ENCODE results near the gene CMYA5. TPM values are rescaled to one million over a fixed set of nuclear protein-coding genes. Genes with fewer than 3 reads are reported as not detected.
A peak's percentile ranks its signal among the peaks of the same experiment; 100 is the strongest.
"Not testable (repeated sequence)": the region's sequence is repeated elsewhere in the genome, so short reads cannot be mapped to it uniquely, and the experiment has no call there.

Gene CMYA5
- total RNA-seq, 1 donor from 2014 or later: 960 TPM

DNA sequence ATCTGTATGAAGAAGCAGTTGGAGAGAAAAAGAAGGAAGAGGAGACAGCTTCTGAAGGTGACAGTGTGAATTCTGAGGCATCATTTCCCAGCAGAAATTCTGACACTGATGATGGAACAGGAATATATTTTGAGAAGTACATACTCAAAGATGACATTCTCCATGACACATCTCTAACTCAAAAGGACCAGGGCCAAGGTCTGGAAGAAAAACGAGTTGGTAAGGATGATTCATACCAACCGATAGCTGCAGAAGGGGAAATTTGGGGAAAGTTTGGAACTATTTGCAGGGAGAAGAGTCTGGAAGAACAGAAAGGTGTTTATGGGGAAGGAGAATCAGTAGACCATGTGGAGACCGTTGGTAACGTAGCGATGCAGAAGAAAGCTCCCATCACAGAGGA is 48.7 kb downstream of the CMYA5 start:
- intact Hi-C loops (cut with micrococcal nuclease): no loop called here
- ATAC-seq: no peak
- no peak for DNase-seq

DNA sequence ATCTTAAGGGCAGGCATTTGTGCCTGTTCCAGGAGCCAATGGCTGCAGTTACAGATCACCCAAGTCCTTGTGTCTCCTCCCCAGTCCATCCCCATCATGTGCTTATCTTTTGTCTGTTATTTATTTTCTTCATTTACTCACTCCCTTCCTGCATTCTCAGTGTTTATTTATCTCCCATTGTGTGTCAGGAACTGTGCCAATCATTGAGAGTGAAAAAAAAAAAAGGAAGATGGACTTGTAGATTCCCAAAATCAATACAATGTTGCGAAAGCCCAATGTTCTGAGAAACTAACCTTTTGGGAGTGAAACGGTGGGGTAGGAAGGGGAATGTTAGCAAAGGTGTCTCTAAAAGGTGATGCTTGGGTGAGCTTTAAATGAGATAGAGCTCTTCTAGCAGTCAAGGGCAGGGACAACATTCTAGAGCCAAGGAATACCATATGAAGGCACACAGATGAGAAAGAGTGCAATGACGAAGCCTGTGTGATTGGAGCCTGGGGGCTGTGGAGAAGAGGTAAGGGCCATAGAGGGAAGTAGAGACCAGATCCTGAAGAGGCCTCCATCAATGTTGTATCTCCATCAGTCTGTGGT is 53.0 kb downstream of the CMYA5 start:
- intact Hi-C loops (cut with micrococcal nuclease): no loop called here
- no peak for ATAC-seq
- no peak for DNase-seq

- intact Hi-C loops (cut with micrococcal nuclease): no loop called here
- ATAC-seq: peak; percentile 96
- DNase-seq: peak; percentile 56
These were observed 54.4 kb downstream of the CMYA5 start for GRCh38 chr5:79743846-79744605.

- DNase-seq (no peak), ATAC-seq (no peak)
- intact Hi-C loops (cut with micrococcal nuclease): no loop called here
These were observed 55.6 kb downstream of the CMYA5 start for GRCh38 chr5:79745255-79745654.

GRCh38 chr5:79746642-79747569 is 57.3 kb downstream of the CMYA5 start:
- DNase-seq (no peak), ATAC-seq (no peak)
- intact Hi-C loops (cut with micrococcal nuclease): no loop called here

DNA sequence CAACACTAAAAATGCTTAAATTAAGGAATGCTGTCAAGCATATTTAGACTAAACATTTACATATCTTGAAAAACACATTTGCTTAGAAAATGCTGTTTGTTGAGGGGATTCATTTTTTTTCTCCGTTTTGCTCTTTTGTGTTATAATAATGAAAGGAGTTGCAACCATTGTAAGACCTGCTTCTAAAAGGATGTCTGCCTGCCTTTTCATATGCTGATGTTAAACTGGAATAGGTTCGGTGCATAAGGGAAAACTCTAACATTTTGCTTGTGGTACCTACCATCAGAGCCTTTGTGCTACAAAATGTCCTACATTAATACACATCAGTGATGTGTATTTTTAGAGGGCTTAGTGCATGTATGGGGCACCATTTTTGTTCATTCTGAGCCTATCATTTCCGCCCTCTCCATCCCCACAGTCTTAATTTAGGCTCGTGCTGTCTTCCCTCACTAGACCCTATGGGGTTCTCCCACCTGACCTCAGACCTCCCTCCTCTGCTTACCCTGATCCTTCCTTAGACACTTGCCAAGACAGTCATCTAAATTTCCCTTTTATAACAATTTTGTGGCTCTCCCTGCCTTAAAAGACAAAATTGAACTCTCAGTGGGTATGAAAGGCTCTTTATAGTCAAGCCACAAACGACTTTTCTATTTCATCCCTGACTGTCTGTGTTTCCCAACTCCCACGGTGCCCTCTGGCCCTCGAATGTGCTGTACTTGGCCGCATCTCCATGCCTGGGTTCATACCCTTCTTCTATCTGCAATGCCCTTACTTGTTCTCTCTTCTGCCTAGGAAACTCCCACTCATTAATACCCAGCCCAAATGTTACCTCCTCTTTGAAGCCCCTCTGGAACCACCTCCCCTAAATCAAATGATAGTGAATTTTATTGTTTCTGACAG is 61.2 kb downstream of the CMYA5 start:
- no peak for DNase-seq
- intact Hi-C loops (cut with micrococcal nuclease): no loop called here
- ATAC-seq: peak; percentile 44

DNA sequence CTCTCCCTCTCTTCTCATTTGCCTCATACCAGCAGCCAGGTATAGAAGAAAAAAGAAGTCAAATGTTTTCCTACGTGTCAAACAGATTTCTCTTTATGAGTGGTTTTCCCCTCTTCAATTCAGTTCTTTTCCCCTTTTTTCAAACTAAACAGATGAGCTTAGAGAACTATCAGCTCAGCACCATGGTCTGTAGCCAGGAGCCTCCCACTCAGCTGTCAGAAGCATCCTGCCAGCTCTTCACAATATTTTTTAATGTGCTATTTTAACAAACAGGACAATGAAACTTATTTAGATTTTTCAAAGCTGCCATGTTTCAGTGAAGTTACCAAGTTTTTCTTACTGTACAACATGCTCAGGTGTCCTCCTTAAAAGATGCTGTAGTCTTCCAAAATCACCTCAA is 63.5 kb downstream of the CMYA5 start:
- DNase-seq: no peak
- ATAC-seq: no peak
- intact Hi-C loops (cut with micrococcal nuclease): no loop called here

DNA sequence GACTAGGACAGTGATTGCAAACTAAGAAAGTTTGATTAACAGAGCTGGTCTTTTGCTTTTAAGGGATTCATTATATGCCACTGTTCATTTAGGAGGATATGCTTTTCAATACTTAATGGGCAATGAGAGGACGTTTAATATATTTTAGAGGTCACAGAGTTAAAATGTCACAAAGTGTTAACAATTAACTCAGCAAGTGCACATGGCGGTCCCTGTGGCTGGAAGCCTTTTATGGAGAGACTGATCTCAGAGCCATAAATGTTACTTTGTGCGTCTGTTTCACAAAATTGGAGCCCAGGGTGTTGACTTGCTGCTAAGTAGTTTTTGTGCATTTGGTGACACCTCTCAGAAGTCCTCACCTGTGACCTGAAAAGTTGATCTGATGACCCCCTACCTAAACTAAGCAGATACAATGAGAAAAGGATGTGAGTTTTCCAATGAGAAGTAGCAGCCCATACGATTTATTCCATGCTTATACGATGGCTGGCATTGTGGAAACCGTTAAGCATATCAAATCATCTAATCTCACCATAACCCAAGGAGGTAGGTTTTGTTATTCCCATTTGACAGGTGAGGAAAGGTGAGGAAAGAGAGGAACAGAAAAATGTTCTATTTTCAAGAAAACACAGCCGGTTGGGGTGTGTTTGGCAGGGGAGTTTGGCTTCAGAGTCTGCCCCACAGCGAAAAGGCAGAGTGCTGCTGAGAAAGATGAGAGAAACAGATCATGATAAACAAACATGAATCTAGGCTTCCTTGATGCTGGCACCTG is 64.4 kb downstream of the CMYA5 start:
- no peak for ATAC-seq
- DNase-seq: no peak
- intact Hi-C loops (cut with micrococcal nuclease): no loop called here

DNA sequence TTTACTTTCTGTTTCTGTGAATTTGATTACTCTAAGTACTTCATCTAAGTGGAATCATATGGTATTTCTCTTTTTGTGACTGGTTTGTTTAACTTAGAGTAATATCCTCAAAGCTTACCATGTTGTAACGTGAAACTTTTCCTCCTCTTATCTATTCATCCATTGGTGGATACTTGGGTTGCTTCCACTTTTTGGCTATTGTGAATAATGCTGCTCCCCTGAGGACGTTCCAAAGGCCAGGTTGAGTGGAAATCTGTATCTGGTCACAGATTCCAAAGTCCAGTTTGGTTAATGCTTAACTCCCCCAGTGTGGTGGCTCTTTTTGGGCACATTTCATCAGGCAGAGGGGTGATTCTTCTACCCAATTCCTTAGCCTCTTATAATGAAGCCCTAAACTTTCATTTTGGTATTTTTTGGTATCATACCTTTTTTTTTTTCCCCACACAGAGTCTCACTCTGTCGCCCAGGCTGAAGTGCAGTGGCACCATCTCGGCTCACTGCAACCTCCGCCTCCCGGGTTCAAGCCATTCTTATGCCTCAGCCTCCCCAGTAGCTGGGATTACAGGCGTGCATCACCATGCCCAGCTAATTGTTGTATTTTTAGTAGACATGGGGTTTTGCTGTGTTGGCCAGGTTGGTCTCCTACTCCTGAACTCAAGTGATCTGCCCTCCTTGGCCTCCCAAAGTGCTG is 65.4 kb downstream of the CMYA5 start:
- DNase-seq (no peak), ATAC-seq (no peak)
- intact Hi-C loops (cut with micrococcal nuclease): no loop called here

GRCh38 chr5:79756076-79756475 is 66.4 kb downstream of the CMYA5 start:
- DNase-seq: no peak
- no peak for ATAC-seq
- intact Hi-C loops (cut with micrococcal nuclease): no loop called here

DNA sequence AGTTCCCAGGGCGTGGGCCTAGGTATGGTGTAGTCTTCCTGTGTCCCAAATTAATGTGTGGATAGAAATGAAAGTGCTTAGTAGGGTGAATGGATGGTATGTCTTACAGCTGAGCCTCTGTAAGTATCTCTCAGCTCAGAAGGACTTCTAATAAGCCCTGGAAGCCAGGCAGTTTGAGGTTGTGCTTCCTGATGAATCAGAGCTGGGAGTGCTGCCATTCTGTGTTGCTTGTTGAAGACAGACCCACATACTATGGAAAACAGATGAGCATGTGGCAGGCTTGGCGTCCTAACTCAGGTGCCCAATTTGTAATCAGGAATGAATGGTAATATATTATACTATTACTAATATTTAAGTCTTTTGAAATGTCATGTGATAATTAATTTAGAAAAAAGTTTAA is 69.8 kb downstream of the CMYA5 start:
- intact Hi-C loops (cut with micrococcal nuclease): no loop called here
- peak; percentile 21 for ATAC-seq
- DNase-seq: no peak

DNA sequence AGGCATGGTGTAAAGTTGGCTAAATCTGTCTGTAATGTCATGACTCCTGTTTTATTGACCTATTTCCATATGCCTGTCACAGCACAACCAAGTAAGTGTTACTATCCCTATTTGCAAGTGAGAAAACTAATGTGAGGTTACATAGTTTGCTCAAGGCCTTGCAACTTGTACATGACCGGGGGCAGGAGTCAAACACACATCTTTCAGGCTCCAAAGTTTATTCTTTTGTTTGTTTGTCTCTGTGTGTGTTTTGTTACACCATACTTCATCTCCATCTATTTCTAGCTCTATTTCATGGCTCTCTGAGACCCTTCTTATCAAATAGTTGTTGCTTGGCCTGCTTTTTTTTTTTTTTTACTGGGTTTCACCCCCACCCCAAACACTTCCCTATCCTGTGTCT is 70.2 kb downstream of the CMYA5 start:
- DNase-seq: no peak
- intact Hi-C loops (cut with micrococcal nuclease): no loop called here
- ATAC-seq: no peak

DNA sequence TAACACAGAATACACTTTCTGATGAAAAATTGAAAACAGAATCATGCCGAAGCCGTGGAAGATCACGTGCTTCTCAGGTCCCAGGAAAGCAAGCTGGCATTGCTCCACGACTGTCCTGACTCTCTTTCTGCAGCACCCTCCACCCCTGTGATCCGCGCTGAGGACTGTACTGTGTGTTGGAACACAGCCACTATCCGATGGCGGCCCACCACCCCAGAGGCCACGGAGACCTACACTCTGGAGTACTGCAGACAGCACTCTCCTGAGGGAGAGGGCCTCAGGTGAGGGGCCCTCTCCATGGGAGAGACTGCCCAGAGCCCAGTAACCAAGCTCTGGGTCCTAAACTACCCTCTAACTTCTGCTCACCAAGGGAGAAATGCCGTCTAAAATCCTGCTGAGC is 73.3 kb downstream of the CMYA5 start:
- intact Hi-C loops (cut with micrococcal nuclease): no loop called here
- DNase-seq (no peak), ATAC-seq (peak; percentile 56)

- intact Hi-C loops (cut with micrococcal nuclease); DNase-seq; ATAC-seq: not testable (repeated sequence)
These were observed 74.5 kb downstream of the CMYA5 start for GRCh38 chr5:79764147-79764546.

GRCh38 chr5:79771387-79771786 is 81.8 kb downstream of the CMYA5 start:
- ATAC-seq (peak; percentile 40), DNase-seq (no peak)

DNA sequence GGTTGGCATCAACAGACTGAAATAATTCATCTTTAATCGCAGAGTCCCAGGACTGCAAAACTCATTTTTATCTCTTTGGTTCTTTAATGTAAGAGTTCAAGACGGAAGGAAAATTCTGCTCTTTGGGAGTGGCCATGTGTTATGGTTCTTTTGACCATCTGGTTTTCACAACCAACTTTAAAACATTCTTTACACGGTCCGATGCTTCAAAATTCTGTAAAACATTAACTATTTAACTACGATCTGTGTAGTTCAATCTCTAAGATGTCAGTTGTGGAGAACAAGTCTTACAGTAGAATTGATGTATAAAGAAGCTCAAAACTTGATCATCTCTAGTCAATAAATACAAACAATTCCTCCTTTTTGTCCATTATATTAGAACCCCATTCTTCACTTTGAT is 83.0 kb downstream of the CMYA5 start:
- ATAC-seq: no peak
- intact Hi-C loops (cut with micrococcal nuclease): no loop called here
- DNase-seq: no peak

More at GRCh38 chr5:79771387-79771786, 81.8 kb downstream of the CMYA5 start:
- intact Hi-C loops (cut with micrococcal nuclease): no loop called here

GRCh38 chr5:79773612-79774011 is 84.0 kb downstream of the CMYA5 start:
- intact Hi-C loops (cut with micrococcal nuclease): no loop called here
- DNase-seq (no peak), ATAC-seq (no peak)
